Spleen (tissue), 7 donors: ENCODE measurements around the gene GNPTG.

Experiments used
- CTCF ChIP-seq, 11 experiments: fragments of 200-600 bp in 7 of 11; fragments of 450-650 bp in 4 of 11; sonication (generic) in 4 of 11; IDR thresholded peaks in 8 of 11; conservative IDR thresholded peaks in 3 of 11; 1 replicate in 7 of 11; 2 replicates in 4 of 11; pipeline versions ENCODE4 v1.4.0 to v1.8.0; 2016 to 2021; ENCODE audit warnings: antibody characterized with exemption in 11 of 11, inconsistent platforms in 4 of 11, mild to moderate bottlenecking in 1 of 11
- POLR2A ChIP-seq, 3 donors: fragments of 450-650 bp; IDR thresholded peaks; one replicate each; pipeline ENCODE4 v1.5.1; 2017; ENCODE audit warnings: antibody characterized with exemption in 3 of 3, mild to moderate bottlenecking in 1 of 3
- donor health status: DM: no; HTN: no; CAD: no; lungs with moderate emphysema.
- donor health status: DM: no; HTN: no; CAD: no.
- donor health status: DM: no; HTN: no; CAD: no.

- no peak for TF ChIP-seq POLR2A (IDR thresholded peaks at IDR 0.05)
- TF ChIP-seq CTCF (IDR thresholded peaks at IDR 0.05 in 8 of 11, conservative IDR thresholded peaks at IDR 0.05 in 3 of 11): no peak
Measured at GRCh38 chr16:1380195-1380594, 28.5 kb downstream of the GNPTG start.
